Measurements from ENCODE around the gene CDKL1. TPM values are rescaled to one million over a fixed set of nuclear protein-coding genes. Genes with fewer than 3 reads are reported as not detected.

CDKL1 gene
- polyA plus RNA-seq, 3 donors, result 1.2 to 2.5 (median 1.3) TPM

DNA sequence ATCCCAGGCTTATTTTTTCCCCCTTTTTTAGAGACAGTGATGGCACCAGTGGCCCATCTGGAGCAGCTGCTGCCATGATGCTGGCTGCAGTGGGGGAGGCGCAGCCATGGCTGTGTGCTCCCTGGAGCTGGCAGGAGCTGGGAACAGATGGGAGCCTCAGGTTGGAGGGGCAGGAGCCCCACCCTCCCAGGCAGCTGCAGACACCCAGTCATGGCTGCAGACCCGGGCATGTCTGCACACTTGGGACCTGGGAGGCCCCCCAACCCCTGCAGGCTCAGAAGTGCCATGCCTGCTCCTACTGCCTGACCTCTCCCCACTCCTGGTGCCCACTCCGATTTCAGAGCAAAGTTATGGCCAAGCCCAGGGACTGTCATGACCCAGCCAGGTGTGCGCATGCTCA, 25.1 kb downstream of the CDKL1 start:
- H3K27me3 Mint-ChIP-seq (ENCODE audit: low read depth in 3 of 3), result peaks cover 0 to 5% (median 2%) of the 10 kb centered on the region in 3 donors
- no peaks in the 10 kb centered on the region for H3K36me3 Mint-ChIP-seq
- Histone ChIP-seq H2AFZ (ENCODE audit: insufficient read depth, low read depth, low read length, poor library complexity, severe bottlenecking) (no peak overlapping the region), H3K4me3 (replicated peaks in 1 of 3; ENCODE audit: low read depth in 2 of 3, low read length in 3 of 3) (no peak overlapping the region), H3K27me3 (ENCODE audit: control insufficient read depth in 2 of 2, insufficient read depth in 2 of 2, low read length in 2 of 2) (no peaks in the 10 kb centered on the region), H3K4me1 (ENCODE audit: control insufficient read depth in 1 of 2, insufficient read depth in 2 of 2, low read length in 2 of 2) (no peaks in the 10 kb centered on the region), H3K27ac (ENCODE audit: low read depth in 1 of 2, low read length in 2 of 2) (no peak overlapping the region), H3K36me3 (replicated peaks in 1 of 2; ENCODE audit: control insufficient read depth in 1 of 2, insufficient read depth in 2 of 2, low read length in 2 of 2) (no peaks in the 10 kb centered on the region), H3K9me3 (replicated peaks in 1 of 2; ENCODE audit: control insufficient read depth in 1 of 2, insufficient read depth in 1 of 2, low read length in 2 of 2) (no peaks in the 10 kb centered on the region), H4K20me1 (ENCODE audit: insufficient read depth, low read length) (no peaks in the 10 kb centered on the region), H3K9ac (ENCODE audit: insufficient read depth, low read length, poor library complexity, severe bottlenecking) (no peak overlapping the region), H3K4me2 (replicated peaks; ENCODE audit: extremely low read depth, low read length, poor library complexity, severe bottlenecking) (no peak overlapping the region), H3K79me2 (ENCODE audit: insufficient read depth, low read length) (no peaks in the 10 kb centered on the region)
- TF ChIP-seq, protein P1, sequence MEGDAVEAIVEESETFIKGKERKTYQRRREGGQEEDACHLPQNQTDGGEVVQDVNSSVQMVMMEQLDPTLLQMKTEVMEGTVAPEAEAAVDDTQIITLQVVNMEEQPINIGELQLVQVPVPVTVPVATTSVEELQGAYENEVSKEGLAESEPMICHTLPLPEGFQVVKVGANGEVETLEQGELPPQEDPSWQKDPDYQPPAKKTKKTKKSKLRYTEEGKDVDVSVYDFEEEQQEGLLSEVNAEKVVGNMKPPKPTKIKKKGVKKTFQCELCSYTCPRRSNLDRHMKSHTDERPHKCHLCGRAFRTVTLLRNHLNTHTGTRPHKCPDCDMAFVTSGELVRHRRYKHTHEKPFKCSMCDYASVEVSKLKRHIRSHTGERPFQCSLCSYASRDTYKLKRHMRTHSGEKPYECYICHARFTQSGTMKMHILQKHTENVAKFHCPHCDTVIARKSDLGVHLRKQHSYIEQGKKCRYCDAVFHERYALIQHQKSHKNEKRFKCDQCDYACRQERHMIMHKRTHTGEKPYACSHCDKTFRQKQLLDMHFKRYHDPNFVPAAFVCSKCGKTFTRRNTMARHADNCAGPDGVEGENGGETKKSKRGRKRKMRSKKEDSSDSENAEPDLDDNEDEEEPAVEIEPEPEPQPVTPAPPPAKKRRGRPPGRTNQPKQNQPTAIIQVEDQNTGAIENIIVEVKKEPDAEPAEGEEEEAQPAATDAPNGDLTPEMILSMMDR (IDR thresholded peaks at IDR 0.05), result no peak
- intact Hi-C loops (cut with micrococcal nuclease), result no loop called here
- H3K27ac Mint-ChIP-seq, result peak overlapping the region in 1 of 7 donors; percentile 1
- 97% methylated on average over 4 of the region's 4 CpGs for WGBS (ENCODE audit: insufficient coverage)
- no peak for DNase-seq
- H3K4me3 Mint-ChIP-seq, result no peak overlapping the region
- peaks cover 0 to 5% (median 0%) of the 10 kb centered on the region in 7 donors for H3K9me3 Mint-ChIP-seq
- H3K4me1 Mint-ChIP-seq, result peaks cover 6% of the 10 kb centered on the region

DNA sequence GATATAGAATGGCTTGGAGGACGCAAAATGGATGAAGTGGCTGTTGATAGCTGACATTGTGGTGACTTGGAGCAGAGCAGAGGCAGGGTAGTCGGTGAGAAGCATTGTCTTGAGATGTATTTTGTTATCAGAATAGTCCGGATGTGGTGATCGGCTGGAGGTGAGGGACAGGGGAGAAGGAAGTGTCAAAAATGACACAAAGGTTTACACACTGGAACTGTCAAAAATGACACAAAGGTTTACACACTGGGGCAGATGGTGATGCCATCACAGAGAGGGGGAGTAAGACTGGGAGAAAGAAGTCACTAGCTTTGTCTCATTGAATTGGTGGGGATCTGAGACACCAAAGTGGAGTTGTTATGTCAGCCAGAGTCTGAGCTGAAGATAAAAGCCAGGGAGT, 30.1 kb downstream of the CDKL1 start:
- Histone ChIP-seq H3K36me3 (replicated peaks in 1 of 2; ENCODE audit: control insufficient read depth in 1 of 2, insufficient read depth in 2 of 2, low read length in 2 of 2) (no peaks in the 10 kb centered on the region), H4K20me1 (ENCODE audit: insufficient read depth, low read length) (no peaks in the 10 kb centered on the region), H3K79me2 (ENCODE audit: insufficient read depth, low read length) (no peaks in the 10 kb centered on the region), H3K9me3 (replicated peaks in 1 of 2; ENCODE audit: control insufficient read depth in 1 of 2, insufficient read depth in 1 of 2, low read length in 2 of 2) (no peaks in the 10 kb centered on the region), H3K27me3 (ENCODE audit: control insufficient read depth in 2 of 2, insufficient read depth in 2 of 2, low read length in 2 of 2) (no peaks in the 10 kb centered on the region), H2AFZ (ENCODE audit: insufficient read depth, low read depth, low read length, poor library complexity, severe bottlenecking) (peak overlapping the region; percentile 54), H3K4me3 (replicated peaks in 1 of 3; ENCODE audit: low read depth in 2 of 3, low read length in 3 of 3) (no peak overlapping the region), H3K9ac (ENCODE audit: insufficient read depth, low read length, poor library complexity, severe bottlenecking) (no peak overlapping the region), H3K4me1 (ENCODE audit: control insufficient read depth in 1 of 2, insufficient read depth in 2 of 2, low read length in 2 of 2) (peaks cover 15 to 16% of the 10 kb centered on the region in 2 donors), H3K27ac (ENCODE audit: low read depth in 1 of 2, low read length in 2 of 2) (no peak overlapping the region), H3K4me2 (replicated peaks; ENCODE audit: extremely low read depth, low read length, poor library complexity, severe bottlenecking) (no peak overlapping the region)
- TF ChIP-seq, protein P1 (IDR thresholded peaks at IDR 0.05), result no peak
- H3K27ac Mint-ChIP-seq, result no peak overlapping the region
- no peak for DNase-seq
- H3K4me3 Mint-ChIP-seq, result no peak overlapping the region
- H3K27me3 Mint-ChIP-seq (ENCODE audit: low read depth in 3 of 3), result peaks cover 1 to 4% (median 2%) of the 10 kb centered on the region in 3 donors
- 98% methylated on average over 4 of the region's 4 CpGs for WGBS (ENCODE audit: insufficient coverage)
- H3K4me1 Mint-ChIP-seq, result peaks cover 27% of the 10 kb centered on the region
- peaks cover 0 to 11% (median 6%) of the 10 kb centered on the region in 7 donors for H3K9me3 Mint-ChIP-seq
- peaks cover 0 to 3% of the 10 kb centered on the region in 2 donors for H3K36me3 Mint-ChIP-seq
- intact Hi-C loops (cut with micrococcal nuclease), result no loop called here
